GM12865 (cell line): ENCODE measurements around the gene AGPAT3.

Source experiments
- DNase-seq: peaks from one replicate; pipeline ENCODE4 v3.0.0; 2010; ENCODE audit warnings: low read depth
- H3K4me3 ChIP-seq: 2 replicates; pipeline ENCODE4 v1.5.1; 2011; ENCODE audit warnings: mild to moderate bottlenecking, low read depth, low read length, control low read depth
- TF ChIP-seq, protein P1 (sequence below): IDR thresholded peaks from 2 replicates; pipeline ENCODE4 v1.5.1; 2011; ENCODE audit warnings: low read length, control low read depth, low read depth, inconsistent platforms; ENCODE audit not compliant: insufficient read depth; ENCODE audit errors: missing control alignments

Gene AGPAT3

DNA sequence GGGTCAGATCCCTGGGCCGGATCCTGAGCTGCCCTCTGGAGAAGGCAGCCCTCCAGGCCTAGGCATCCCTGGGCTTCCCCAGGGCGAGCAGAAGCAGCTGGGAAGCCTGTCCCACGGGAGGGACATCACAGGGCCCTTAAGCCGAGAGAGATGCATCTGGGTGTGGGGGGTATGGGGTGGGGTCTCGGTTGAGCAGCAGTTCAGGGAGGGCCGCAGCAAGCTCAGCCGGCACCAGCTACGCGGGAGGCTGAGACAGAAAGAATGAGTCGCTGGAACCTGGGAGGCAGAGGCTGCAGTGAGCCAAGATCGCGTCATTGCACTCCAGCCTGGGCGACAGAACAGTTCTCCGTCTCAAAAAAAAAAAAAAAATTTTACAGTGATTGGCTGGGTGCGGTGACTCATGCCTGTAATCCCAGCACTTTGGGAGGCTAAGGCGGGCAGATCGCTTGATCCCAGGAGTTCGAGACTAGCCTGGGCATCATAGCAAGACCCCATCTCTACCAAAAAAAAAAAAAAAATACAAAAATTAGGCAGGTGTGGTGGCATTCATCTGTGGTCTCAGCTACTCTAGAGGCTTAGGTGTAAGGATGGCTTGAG is 37.9 kb upstream of the AGPAT3 start:
- H3K4me3 ChIP-seq = no peak overlapping the region
- TF ChIP-seq, protein P1, sequence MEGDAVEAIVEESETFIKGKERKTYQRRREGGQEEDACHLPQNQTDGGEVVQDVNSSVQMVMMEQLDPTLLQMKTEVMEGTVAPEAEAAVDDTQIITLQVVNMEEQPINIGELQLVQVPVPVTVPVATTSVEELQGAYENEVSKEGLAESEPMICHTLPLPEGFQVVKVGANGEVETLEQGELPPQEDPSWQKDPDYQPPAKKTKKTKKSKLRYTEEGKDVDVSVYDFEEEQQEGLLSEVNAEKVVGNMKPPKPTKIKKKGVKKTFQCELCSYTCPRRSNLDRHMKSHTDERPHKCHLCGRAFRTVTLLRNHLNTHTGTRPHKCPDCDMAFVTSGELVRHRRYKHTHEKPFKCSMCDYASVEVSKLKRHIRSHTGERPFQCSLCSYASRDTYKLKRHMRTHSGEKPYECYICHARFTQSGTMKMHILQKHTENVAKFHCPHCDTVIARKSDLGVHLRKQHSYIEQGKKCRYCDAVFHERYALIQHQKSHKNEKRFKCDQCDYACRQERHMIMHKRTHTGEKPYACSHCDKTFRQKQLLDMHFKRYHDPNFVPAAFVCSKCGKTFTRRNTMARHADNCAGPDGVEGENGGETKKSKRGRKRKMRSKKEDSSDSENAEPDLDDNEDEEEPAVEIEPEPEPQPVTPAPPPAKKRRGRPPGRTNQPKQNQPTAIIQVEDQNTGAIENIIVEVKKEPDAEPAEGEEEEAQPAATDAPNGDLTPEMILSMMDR = no peak

DNA sequence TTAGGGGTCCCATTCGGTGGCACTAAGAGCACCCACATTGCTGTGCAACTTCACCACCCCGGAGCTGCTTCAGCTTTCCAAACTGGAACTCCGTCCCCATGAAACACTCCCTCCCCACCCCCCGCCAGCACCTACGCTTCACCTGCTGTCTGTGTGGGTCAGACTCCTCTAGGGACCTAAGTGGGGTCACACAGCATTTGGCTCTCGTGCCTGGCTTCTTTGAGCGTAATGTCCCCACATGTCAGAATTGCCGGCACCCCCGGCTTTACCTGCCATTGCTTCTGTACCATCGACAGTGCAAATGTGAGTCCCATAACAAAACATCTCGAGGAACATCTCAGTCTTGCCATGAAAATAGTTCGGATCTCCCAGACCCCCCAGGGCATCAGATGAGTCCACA is 35.9 kb upstream of the AGPAT3 start:
- H3K4me3 ChIP-seq = no peak overlapping the region
- TF ChIP-seq, protein P1 = no peak
- DNase-seq = no peak

More for the DNA sequence above, 37.9 kb upstream of the AGPAT3 start:
- DNase-seq = no peak

DNA sequence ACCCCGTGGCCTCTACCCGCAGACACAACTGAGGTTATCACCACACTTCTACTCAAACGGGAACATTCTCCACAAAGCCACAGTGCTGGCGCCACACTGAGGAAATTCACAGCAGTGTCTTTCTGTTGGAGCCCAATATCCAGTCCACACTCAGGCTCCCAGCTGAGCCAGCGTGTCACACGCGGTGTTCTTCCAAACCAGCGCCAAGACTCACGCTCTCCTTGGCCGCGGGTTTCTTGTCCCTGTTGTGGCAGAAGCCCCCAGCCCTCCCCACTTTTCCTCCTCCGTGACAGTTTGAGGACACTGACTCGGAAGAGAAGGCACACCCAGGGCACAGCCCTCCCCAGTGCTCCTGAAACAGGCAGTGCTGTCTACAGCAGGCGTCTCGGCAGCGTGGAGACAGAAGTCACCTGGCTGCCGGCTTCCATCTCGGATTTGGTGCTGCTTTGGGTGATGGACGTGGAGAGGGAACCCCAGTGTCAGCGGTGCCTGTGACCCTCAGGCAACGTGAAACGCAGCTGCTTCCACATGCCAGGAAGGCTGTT is 35.4 kb upstream of the AGPAT3 start:
- H3K4me3 ChIP-seq = no peak overlapping the region
- DNase-seq = no peak
- TF ChIP-seq, protein P1 = no peak

DNA sequence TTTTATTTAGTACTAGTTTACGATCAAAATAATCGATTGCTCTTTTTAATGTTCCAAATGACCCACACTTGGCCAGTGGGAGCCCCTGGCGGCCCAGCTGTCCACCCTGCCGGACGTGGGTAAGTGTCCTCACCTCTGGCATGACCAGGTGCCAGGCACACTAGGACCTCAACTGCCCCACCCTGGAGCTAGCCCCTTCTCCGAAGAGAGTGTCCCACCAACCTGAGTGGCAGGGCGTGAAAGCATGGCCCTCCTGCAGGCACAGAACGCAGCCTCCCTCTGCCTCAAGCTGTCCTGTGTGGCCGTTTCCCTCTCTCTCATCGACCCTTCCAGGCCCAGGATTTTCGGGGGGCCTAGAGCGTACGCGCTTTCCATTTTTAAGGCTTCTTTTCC is 32.9 kb upstream of the AGPAT3 start:
- TF ChIP-seq, protein P1 = no peak
- DNase-seq = no peak
- no peak overlapping the region for H3K4me3 ChIP-seq

DNA sequence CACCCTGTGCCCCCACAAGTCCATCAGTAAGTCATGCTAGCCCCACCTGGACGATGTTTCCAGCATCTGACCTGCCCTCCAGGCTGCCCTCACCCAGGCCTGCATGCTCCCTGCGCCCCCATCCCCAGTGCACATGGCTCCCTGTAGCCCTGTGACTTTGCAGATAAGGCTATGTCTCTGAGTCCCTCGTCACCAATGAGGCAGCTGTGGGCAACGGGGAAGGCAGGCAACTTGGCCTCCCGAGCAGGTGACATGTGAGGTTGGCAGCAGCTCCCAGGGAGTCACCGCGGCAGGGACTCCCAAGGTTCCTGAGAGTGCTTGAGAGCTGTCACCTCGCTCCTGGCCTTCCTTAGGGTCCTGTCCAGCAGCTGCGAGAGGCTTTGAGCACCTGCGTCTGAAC is 32.4 kb upstream of the AGPAT3 start:
- TF ChIP-seq, protein P1 = no peak
- no peak for DNase-seq
- no peak overlapping the region for H3K4me3 ChIP-seq

DNA sequence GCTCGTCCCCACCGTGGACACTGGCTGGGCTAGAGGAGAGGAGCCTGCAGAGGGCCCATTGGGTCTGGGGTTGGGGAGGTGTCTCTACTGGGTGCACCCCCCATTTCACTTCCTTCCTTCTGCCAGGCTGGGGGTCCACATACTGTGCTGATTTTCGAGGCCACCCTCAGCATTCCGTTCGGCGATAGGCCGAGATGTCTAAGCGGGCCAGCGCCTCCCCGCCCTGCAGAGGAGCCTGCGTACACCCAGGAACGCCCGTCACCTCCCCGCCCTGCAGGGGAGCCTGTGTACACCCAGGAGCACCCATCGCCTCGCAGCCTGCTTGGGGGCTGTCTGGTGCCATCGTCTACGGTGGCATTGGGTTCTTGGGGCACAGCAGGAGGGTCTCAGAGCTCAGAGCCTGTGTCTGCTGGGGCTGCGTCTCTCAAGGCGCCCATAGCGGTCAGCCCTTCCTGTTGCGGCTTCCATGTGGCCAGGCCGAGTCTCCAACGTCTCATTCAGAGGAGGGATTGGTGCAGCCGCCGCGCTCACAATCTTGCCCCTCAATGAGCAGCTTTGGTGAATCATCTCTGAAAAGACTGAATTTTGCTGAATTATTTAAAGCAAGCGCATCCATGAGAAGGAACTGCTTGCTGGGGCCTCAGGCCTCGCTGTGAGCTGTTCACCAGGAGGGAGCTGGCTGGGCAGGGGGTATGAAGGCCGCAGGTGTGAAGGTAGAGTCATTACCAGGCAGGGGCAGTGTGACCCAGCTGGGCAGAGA is 30.7 kb upstream of the AGPAT3 start:
- no peak overlapping the region for H3K4me3 ChIP-seq
- no peak for DNase-seq
- TF ChIP-seq, protein P1 = no peak

DNA sequence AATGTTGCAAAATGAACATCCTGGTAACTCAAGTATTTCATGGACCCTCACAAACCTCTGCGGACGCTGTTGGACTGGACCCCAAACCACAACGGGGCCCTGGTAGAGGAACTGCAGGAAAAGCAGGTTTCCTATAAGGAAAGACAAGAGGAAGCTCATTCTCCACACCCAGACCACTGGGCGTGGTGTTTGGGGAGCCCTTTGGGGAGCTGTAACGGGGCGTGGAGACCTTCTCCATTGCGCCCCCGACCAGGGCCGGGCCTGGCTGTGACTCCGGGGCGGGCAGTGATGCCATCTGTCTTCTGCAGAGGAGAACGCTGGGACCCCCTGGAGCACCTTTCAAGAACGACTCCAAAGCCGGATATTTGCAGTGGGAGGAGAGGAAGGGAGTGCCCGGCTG is 30.0 kb upstream of the AGPAT3 start:
- DNase-seq = no peak
- TF ChIP-seq, protein P1 = no peak
- no peak overlapping the region for H3K4me3 ChIP-seq
